ENCODE results near the gene CDH4. TPM values are rescaled to one million over a fixed set of nuclear protein-coding genes. Genes with fewer than 3 reads are reported as not detected.

Gene CDH4
- total RNA-seq, 1 experiment from 2014 or later, result not detected

- intact Hi-C loops (cut with micrococcal nuclease; ENCODE audit: unreplicated experiment), result no loop called here
- no peaks in the 10 kb centered on the region for H3K36me3 Mint-ChIP-seq (ENCODE audit: insufficient read depth, unreplicated experiment)
- H3K4me3 Mint-ChIP-seq (ENCODE audit: unreplicated experiment), result no peak overlapping the region
- peaks cover 13% of the 10 kb centered on the region for H3K27me3 Mint-ChIP-seq (ENCODE audit: insufficient read depth, unreplicated experiment)
- Histone ChIP-seq H3K4me3 (ENCODE audit: low read depth, low read length) (no peak overlapping the region), H3K27me3 (replicated peaks; ENCODE audit: control insufficient read depth, insufficient read depth, low read length) (no peaks in the 10 kb centered on the region), H3K4me1 (no peaks in the 10 kb centered on the region), H3K36me3 (ENCODE audit: control insufficient read depth, insufficient read depth, low read length) (no peaks in the 10 kb centered on the region), H3K9me3 (no peaks in the 10 kb centered on the region)
- H3K9me3 Mint-ChIP-seq (ENCODE audit: unreplicated experiment), result peaks cover 21% of the 10 kb centered on the region
- ChIA-PET POLR2A (no interaction called here), CTCF (no interaction called here)
- no peaks in the 10 kb centered on the region for H3K4me1 Mint-ChIP-seq (ENCODE audit: low read depth, unreplicated experiment)
- TF ChIP-seq, protein P1, sequence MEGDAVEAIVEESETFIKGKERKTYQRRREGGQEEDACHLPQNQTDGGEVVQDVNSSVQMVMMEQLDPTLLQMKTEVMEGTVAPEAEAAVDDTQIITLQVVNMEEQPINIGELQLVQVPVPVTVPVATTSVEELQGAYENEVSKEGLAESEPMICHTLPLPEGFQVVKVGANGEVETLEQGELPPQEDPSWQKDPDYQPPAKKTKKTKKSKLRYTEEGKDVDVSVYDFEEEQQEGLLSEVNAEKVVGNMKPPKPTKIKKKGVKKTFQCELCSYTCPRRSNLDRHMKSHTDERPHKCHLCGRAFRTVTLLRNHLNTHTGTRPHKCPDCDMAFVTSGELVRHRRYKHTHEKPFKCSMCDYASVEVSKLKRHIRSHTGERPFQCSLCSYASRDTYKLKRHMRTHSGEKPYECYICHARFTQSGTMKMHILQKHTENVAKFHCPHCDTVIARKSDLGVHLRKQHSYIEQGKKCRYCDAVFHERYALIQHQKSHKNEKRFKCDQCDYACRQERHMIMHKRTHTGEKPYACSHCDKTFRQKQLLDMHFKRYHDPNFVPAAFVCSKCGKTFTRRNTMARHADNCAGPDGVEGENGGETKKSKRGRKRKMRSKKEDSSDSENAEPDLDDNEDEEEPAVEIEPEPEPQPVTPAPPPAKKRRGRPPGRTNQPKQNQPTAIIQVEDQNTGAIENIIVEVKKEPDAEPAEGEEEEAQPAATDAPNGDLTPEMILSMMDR (IDR thresholded peaks at IDR 0.05; ENCODE audit: insufficient read depth in 1 of 2, low read depth in 1 of 2, low read length in 1 of 2, severe bottlenecking in 1 of 2, unreplicated experiment in 1 of 2), result no peak
- no TSS peak for BruUV-seq (replicated peaks)
- DNase-seq, result no peak
- H3K27ac Mint-ChIP-seq (ENCODE audit: unreplicated experiment), result no peak overlapping the region
Measured at GRCh38 chr20:61387954-61388348, 135.9 kb downstream of the CDH4 start.

DNA sequence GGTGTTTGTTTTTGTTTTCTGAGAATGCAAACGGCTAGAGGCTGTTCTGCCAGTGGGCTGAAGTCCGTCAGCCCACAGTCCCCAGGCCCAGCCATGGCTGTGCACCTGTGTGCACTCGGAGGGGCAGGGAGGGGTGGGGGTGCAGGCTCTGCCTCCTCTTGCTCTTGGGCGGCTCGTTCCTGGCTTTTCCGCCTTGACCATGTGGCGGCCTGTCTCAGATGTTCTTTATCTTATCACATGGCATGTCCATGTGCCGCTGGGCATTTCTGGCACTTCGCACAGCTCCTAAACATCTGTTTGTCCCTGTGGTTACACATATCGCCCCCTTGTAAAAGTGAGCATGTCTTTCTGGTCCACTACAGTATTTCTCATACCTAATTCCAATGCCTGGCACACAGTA lies 137.0 kb downstream of the CDH4 start:
- CTCF ChIA-PET, result no interaction called here
- POLR2A ChIA-PET, result no interaction called here
- H3K27me3 ChIP-seq (replicated peaks; ENCODE audit: control insufficient read depth, insufficient read depth, low read length), result no peaks in the 10 kb centered on the region
- no peak overlapping the region for H3K4me3 Mint-ChIP-seq (ENCODE audit: unreplicated experiment)
- H3K36me3 Mint-ChIP-seq (ENCODE audit: insufficient read depth, unreplicated experiment), result no peaks in the 10 kb centered on the region
- BruUV-seq (replicated peaks), result no TSS peak
- no peak overlapping the region for H3K27ac Mint-ChIP-seq (ENCODE audit: unreplicated experiment)
- H3K4me1 Mint-ChIP-seq (ENCODE audit: low read depth, unreplicated experiment), result no peaks in the 10 kb centered on the region
- no peak overlapping the region for H3K4me3 ChIP-seq (ENCODE audit: low read depth, low read length)
- intact Hi-C loops (cut with micrococcal nuclease; ENCODE audit: unreplicated experiment), result no loop called here
- H3K27me3 Mint-ChIP-seq (ENCODE audit: insufficient read depth, unreplicated experiment), result peaks cover 16% of the 10 kb centered on the region
- no peaks in the 10 kb centered on the region for H3K9me3 ChIP-seq
- H3K4me1 ChIP-seq, result no peaks in the 10 kb centered on the region
- TF ChIP-seq, protein P1 (IDR thresholded peaks at IDR 0.05; ENCODE audit: insufficient read depth in 1 of 2, low read depth in 1 of 2, low read length in 1 of 2, severe bottlenecking in 1 of 2, unreplicated experiment in 1 of 2), result no peak
- no peaks in the 10 kb centered on the region for H3K36me3 ChIP-seq (ENCODE audit: control insufficient read depth, insufficient read depth, low read length)
- peaks cover 19% of the 10 kb centered on the region for H3K9me3 Mint-ChIP-seq (ENCODE audit: unreplicated experiment)
- DNase-seq, result no peak

DNA sequence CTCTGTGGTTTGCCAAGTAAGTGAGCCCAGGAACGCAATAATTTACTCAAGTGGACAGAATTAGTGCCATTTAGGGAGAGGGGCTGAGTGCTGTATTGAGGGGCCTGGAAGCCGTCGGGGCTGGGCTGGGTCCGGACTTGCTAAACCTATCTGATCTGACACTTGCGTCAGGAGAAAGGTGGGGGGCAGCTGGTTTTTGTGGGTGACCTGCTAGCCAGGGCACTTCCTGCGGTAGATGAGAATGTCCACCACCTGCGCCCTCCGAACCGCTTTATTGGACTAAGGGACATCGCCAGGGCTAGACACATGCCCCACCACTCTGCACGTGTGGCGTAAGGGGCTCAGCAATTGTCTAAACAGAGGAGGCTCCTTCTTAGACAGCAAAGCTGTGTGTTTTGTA lies 139.1 kb downstream of the CDH4 start:
- TF ChIP-seq, protein P1 (IDR thresholded peaks at IDR 0.05; ENCODE audit: insufficient read depth in 1 of 2, low read depth in 1 of 2, low read length in 1 of 2, severe bottlenecking in 1 of 2, unreplicated experiment in 1 of 2), result no peak
- ChIA-PET POLR2A (no interaction called here), CTCF (no interaction called here)
- DNase-seq, result no peak
- Mint-ChIP-seq H3K4me1 (ENCODE audit: low read depth, unreplicated experiment) (no peaks in the 10 kb centered on the region), H3K36me3 (ENCODE audit: insufficient read depth, unreplicated experiment) (no peaks in the 10 kb centered on the region), H3K9me3 (ENCODE audit: unreplicated experiment) (peaks cover 11% of the 10 kb centered on the region), H3K27ac (ENCODE audit: unreplicated experiment) (no peak overlapping the region), H3K4me3 (ENCODE audit: unreplicated experiment) (no peak overlapping the region), H3K27me3 (ENCODE audit: insufficient read depth, unreplicated experiment) (peaks cover 13% of the 10 kb centered on the region)
- Histone ChIP-seq H3K4me3 (ENCODE audit: low read depth, low read length) (no peak overlapping the region), H3K27me3 (replicated peaks; ENCODE audit: control insufficient read depth, insufficient read depth, low read length) (no peaks in the 10 kb centered on the region), H3K36me3 (ENCODE audit: control insufficient read depth, insufficient read depth, low read length) (no peaks in the 10 kb centered on the region), H3K4me1 (no peaks in the 10 kb centered on the region), H3K9me3 (no peaks in the 10 kb centered on the region)
- BruUV-seq (replicated peaks), result no TSS peak
- intact Hi-C loops (cut with micrococcal nuclease; ENCODE audit: unreplicated experiment), result no loop called here
